HT1080 (cell line): ENCODE results near the gene THSD8. TPM values are rescaled to one million over a fixed set of nuclear protein-coding genes. Genes with fewer than 3 reads are reported as not detected.
A peak's percentile ranks its signal among the peaks of the same experiment; 100 is the strongest.
"Not testable (repeated sequence)": the region's sequence is repeated elsewhere in the genome, so short reads cannot be mapped to it uniquely, and the experiment has no call there.

Source experiments
- DNase-seq: peaks from one replicate; pipeline ENCODE4 v3.0.0-alpha.2; 2015; ENCODE audit warnings: low read depth
- total RNA-seq: library from RNA; depleted of rRNA; stranded (reverse); fragments of >200 nt; shearing (Covaris generic); gene quantifications from 2 replicates; pipeline ENCODE4 v1.2.3, GENCODE V29; 2014

Gene THSD8
- total RNA-seq, 1 experiment from 2014 or later: not detected

- peak; percentile 60 for DNase-seq
Observed at GRCh38 chr19:12792051-12792852, 9.6 kb upstream of the THSD8 start.

GRCh38 chr19:12792853-12793289 lies 9.0 kb upstream of the THSD8 start:
- no peak for DNase-seq

- peak; percentile 90 for DNase-seq
Observed at GRCh38 chr19:12793290-12794195, 8.3 kb upstream of the THSD8 start.

- DNase-seq: no peak
Observed at GRCh38 chr19:12794196-12794941, 7.5 kb upstream of the THSD8 start.

GRCh38 chr19:12794971-12795381 lies 6.9 kb upstream of the THSD8 start:
- no peak for DNase-seq

- peak; percentile 71 for DNase-seq
Observed at GRCh38 chr19:12796146-12797071, 5.5 kb upstream of the THSD8 start.

GRCh38 chr19:12797141-12797587 lies 4.7 kb upstream of the THSD8 start:
- DNase-seq: no peak

- DNase-seq: not testable (repeated sequence)
Observed at GRCh38 chr19:12797607-12798006, 4.3 kb upstream of the THSD8 start.

- no peak for DNase-seq
Observed at GRCh38 chr19:12799742-12800465, 2.0 kb upstream of the THSD8 start.

- no peak for DNase-seq
Observed at GRCh38 chr19:12800466-12800770, 1.5 kb upstream of the THSD8 start.

GRCh38 chr19:12800923-12801465 lies 875 bp upstream of the THSD8 start:
- DNase-seq: no peak

GRCh38 chr19:12802267-12803106 lies 618 bp downstream of the THSD8 start:
- DNase-seq: no peak

- no peak for DNase-seq
Observed at GRCh38 chr19:12804051-12804450, 2.2 kb downstream of the THSD8 start.

GRCh38 chr19:12806242-12807081 lies 4.6 kb downstream of the THSD8 start, which contains the start of gene RNASEH2A:
TSS of gene RNASEH2A (plus strand) at chr19:12806584. CDS start at chr19:12806674, 90 bp downstream.
- DNase-seq: peak; percentile 86

GRCh38 chr19:12815088-12815487 lies 13.2 kb downstream of the THSD8 start:
- no peak for DNase-seq

GRCh38 chr19:12817188-12817587 lies 15.3 kb downstream of the THSD8 start:
- not testable (repeated sequence) for DNase-seq

- DNase-seq: not testable (repeated sequence)
Observed at GRCh38 chr19:12817810-12818209, 15.9 kb downstream of the THSD8 start.
